Stimulated activated CD4-positive, alpha-beta T cell treated with anti-CD3 and anti-CD28 coated beads, Interleukin-1b, Interleukin-23, amount 100 ng/mL, for 1 hour (primary cell): Measurements from ENCODE around the gene BCAR3.

Source experiments
- DNase-seq, 2 donors: peaks; one replicate each; pipeline ENCODE4 v3.0.0-alpha.2; 2020; ENCODE audit warnings: low read depth in 2 of 2

BCAR3 gene

DNA sequence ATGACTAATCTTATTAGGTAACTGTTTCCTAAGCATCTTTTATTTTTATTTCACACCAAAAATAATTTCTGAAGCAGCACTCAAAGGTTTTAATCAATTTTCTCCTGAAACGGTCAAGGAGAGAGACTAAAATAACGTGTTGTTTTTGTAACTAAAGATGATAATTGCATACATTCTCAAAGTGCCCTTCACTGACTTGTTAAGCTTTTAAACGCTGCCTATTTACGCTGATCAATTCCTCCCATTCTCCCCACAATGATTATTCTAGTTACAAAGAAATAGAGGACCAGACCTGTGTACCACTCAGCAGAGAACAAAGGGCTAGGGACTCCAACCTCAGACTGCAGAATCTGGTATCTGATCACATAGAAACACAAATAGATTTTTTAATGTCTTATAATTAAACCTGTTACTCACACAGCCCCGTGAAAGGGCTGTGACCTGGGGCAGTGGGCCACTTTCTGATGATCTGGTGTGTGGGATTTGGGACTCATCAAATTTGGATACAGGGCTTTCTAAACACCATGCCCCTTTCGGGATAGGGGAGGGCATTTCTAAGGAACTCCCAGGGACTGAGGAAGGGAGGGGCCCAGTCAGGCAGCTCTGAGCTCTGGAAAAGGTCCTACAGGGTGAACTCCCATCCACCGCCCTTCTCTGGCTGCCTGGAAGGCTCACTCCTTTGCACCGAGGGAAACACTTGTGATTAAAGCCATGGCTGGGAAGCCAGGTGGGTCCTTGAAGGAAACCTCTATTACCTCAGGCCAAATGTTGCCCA, 65.2 kb downstream of the BCAR3 start:
- DNase-seq, result no peak

DNA sequence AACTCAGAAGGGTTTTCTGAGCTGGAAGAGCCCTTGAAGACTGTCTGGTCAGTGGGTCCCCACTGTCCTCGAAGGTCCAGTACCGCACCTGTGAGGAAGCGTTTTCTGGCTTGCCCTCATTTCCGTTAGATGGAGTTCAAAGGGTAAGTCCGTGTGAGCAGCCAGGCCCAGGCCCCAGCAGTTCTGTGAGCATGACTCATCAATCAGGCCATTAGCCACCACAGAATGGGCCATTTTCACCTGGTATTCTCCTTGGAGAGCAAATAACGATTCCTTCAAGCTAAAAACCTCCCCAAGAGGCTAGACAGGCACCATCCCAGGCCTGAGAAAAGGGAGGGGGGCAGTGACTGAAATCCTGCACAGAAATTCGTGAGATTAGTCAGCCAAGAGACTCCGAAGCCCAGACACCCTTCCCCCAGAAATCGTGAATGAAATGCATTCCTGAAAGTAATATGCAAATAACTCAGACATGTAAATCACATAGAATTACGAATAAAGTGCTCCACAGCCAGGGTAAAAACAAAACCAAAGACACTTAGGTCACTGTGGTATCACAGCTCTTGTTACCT, 66.0 kb downstream of the BCAR3 start:
- peak in 1 of 2 donors; percentile 11 for DNase-seq

GRCh38 chr1:93614986-93615581, 66.6 kb downstream of the BCAR3 start:
- DNase-seq, result peak in 1 of 2 donors; percentile 8

DNA sequence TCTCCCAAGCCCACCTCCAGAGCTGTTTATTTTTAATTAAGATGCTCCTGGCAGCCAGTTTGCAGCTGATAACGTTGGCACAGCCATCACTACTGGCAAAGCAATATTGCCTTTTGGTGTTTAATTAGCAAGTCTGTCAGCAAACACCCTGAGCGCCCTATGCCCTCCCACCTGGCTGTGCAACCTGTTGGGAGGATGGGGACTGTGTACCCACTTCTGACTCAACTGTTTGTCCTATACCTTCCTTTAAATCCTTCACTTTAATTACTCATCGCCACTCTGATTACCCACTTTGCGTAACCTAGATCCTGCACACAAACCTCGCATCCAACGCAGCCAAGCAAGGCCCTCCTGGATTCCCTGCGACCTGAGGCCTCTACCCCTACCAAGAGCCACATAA, 67.1 kb downstream of the BCAR3 start:
- DNase-seq, result no peak

DNA sequence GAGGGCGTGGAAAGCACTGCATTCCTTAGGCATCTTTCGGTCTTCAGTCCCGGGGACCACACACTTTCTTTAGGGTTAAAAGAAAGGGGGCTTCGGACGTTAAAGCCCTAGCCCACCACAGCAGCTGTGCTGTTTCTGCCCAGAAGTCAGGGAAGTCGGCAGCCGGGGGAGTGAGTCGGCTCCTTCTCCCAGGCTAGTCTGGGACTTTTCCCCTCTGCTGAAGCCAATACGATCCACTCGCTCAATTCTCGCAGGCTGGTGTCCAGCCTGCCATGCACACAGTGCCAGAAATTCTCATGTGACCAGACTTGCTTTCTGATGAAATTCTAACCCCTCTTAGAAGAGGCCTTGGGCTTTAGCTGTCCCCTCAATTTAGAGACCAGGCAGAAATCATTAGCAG, 67.7 kb downstream of the BCAR3 start:
- DNase-seq, result no peak

DNA sequence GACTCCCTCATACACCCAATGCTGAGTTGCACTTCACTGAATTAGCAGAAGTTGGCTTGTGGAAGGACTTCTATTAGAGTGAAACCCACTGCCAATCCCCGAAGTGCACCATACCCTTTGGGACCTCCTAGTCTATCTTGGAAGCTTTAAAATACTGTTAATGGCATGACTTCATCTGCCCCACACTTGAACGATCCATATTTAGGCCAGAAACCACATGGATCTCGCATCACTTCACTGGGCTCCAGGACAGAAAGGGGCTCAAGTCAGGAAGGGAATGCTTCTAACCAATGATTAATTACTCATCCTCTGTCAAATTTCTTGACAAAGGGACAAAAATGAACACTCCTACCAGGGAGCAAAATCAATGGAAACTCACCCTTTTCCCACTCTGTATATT, 69.1 kb downstream of the BCAR3 start:
- no peak for DNase-seq

DNA sequence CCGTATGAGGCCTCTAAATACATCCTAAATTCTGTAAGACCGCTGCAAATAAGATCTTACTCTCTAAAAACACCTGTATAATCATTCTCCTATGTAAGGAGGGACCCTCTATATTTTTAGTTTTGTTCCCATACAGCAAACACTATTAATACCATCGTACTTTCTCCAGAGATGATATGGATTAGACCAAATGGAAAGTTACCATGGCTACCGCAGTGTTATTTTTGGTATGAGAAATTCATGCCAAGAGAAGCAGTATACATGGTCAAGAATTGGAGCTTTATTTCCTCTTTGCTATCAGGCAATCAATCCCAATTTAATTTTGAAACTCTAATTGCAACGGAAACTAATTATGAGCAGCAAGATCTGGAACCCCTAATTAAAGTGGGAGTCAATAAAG, 70.0 kb downstream of the BCAR3 start:
- no peak for DNase-seq

GRCh38 chr1:93609536-93609935, 72.1 kb downstream of the BCAR3 start:
- DNase-seq, result no peak

GRCh38 chr1:93608187-93609109, 73.2 kb downstream of the BCAR3 start:
- DNase-seq, result no peak

GRCh38 chr1:93607814-93608186, 73.8 kb downstream of the BCAR3 start:
- DNase-seq, result peak in 1 of 2 donors; percentile 18

DNA sequence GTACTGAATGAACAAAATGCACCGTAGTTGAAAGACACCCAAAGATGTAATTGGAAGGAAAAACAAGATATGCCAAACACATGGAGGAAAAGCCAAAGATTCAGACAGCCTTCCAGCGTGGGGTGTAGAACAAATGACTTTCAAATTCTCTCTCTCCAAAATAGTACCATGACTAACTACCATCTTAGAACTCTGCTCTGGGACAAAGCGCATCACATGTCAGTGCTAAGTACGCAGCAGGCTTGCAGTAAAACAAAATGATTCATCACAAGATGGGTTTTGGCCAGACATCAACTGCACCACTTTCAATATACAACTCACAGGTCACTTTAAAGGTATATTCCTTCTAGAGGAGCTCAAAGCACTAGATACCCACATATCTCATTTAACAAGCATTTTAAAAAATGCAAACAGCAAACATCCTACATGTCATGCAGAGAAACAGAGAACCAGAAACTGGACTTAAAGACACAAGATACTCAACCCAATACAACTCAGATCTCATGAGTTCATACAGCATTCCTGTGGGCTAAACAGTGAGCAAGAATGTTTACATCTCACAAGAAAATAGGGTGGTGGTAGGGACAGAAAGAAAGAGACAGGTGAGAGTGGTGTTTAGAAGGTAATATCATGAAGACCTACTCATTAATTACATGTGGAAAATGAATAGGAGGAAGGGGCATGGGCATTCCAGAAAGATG, 75.7 kb downstream of the BCAR3 start:
- no peak for DNase-seq

- DNase-seq, result no peak
Observed at GRCh38 chr1:93605026-93605568, 76.5 kb downstream of the BCAR3 start.

GRCh38 chr1:93604411-93604810, 77.2 kb downstream of the BCAR3 start:
- no peak for DNase-seq

GRCh38 chr1:93603601-93604000, 78.0 kb downstream of the BCAR3 start:
- no peak for DNase-seq

DNA sequence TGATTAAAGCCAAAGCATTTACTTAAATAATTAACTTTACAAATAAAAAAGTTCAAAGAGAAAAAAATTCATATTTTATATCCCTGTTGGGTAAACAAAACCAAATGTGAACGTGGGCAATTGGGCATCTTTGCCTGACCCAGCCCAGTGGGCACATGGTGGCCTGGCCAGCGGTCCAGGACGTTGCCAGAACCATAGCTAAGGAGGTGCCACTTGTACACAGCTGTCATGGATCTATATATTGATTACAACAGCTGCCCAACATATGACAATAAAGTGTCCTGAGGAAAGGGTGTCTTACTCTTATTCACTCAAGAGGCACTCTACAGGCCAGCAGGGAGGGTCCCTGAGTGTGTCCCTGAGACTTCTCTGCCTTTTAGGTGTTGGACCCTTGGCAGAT, 78.5 kb downstream of the BCAR3 start:
- no peak for DNase-seq

DNA sequence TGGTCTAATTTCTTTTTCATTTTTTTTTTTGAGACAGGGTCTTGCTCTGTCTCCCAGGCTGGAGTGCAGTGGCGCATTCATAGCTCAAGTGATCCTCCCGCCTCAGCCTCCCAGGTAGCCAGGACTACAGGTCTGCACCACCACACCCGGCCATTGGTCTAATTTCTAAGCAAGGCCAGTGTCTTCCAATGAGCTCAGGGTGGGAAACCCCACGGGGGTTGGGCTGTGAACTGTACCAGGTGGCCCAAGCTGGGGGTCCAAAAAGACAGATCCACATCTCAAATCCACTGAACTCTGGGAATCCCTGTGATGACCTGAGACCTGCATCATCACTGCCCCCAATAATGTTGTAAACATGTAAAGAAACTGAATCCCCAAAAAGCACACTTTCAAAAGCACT, 79.5 kb downstream of the BCAR3 start:
- DNase-seq, result no peak

GRCh38 chr1:93601686-93602085, 80.0 kb downstream of the BCAR3 start:
- DNase-seq, result no peak

- no peak for DNase-seq
Observed at GRCh38 chr1:93600663-93601062, 81.0 kb downstream of the BCAR3 start.

GRCh38 chr1:93599479-93599878, 82.2 kb downstream of the BCAR3 start:
- no peak for DNase-seq

DNA sequence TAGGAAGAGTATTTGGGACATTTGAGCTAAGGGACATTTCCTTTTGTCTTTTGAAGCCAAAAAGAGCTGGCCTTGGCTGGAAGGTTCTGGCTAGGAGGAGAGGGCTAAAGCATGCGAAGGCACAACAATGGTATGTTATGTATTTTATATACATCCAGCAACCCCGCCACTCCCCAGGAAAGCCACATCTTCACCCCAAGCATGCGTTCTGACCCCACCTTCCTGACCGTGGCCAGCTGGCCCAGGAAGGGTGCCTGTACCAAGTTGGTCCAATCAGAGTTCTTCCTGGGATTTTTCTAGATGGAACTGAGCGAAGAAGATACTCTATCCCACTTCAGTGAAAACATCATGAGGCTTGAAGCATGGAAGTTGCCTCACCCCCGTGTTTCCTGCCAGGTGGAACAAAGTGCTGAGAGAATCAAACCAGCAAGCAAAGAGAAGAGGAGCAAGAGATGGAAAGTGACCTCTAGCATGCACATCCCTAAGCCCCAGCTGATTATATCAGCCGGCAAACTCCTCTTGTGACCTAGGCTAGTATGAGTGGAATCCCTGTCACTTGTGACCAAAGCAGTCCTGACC, 82.7 kb downstream of the BCAR3 start:
- DNase-seq, result no peak

- DNase-seq, result no peak
Observed at GRCh38 chr1:93598396-93598795, 83.2 kb downstream of the BCAR3 start.
